Neutrophil (primary cell): ENCODE data around the gene ACOXL.

Experiments
- H3K27ac ChIP-seq: fragments of 200-600 bp; sonication (generic); 2 replicates; pipeline ENCODE4 v1.5.1; 2016; ENCODE audit warnings: mild to moderate bottlenecking, moderate library complexity
- H3K27me3 ChIP-seq: fragments of 200-600 bp; sonication (generic); 2 replicates; pipeline ENCODE4 v1.6.0; 2016; ENCODE audit warnings: mild to moderate bottlenecking
- H3K36me3 ChIP-seq: fragments of 200-600 bp; sonication (generic); 2 replicates; pipeline ENCODE4 v1.5.1; 2017
- H3K4me1 ChIP-seq, 2 experiments: fragments of 200-600 bp in 1 of 2; sonication (generic) in 1 of 2; 1 replicate in 1 of 2; 2 replicates in 1 of 2; pipeline versions ENCODE4 v1.5.1 to v1.6.1; 2013 to 2016; ENCODE audit warnings: low read depth in 1 of 2, low read length in 1 of 2, mild to moderate bottlenecking in 1 of 2, moderate library complexity in 1 of 2; ENCODE audit not compliant: control insufficient read depth in 1 of 2, insufficient read depth in 1 of 2
- H3K4me3 ChIP-seq, 2 experiments: fragments of 200-600 bp in 1 of 2; sonication (generic) in 1 of 2; 1 replicate in 1 of 2; 2 replicates in 1 of 2; pipeline ENCODE4 v1.5.1; 2013 to 2016; ENCODE audit warnings: low read depth in 1 of 2, low read length in 1 of 2, mild to moderate bottlenecking in 1 of 2, moderate library complexity in 1 of 2
- H3K9me3 ChIP-seq: fragments of 200-600 bp; sonication (generic); 2 replicates; pipeline ENCODE4 v1.5.1; 2016
- CTCF ChIP-seq: fragments of 200-600 bp; sonication (generic); IDR thresholded peaks from 2 replicates; pipeline ENCODE4 v1.5.1; 2016; ENCODE audit warnings: antibody characterized with exemption

The ACOXL gene

DNA sequence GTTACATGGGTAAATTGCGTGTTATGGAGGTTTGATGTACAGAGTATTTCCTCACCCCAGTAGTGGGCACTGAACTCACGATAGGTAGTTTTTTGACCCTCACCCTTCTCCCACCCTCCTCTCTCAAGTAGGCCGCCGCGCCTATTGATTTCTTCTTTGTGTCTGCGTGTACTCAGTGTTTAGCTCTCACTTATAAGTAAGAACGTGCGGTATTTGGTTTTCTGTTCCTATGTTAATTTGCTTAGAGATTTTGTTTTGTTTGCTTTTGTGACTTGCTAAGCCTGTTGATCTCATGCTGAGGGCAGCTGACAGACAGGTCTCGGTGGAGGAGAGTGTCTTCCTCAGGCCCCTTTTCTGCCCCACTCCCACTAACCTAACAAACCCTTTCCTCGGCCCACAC, 36.2 kb downstream of the ACOXL start:
- peaks cover 3% of the 10 kb centered on the region for H3K27me3 ChIP-seq
- H3K4me3 ChIP-seq = no peak overlapping the region
- H3K36me3 ChIP-seq = no peaks in the 10 kb centered on the region
- H3K9me3 ChIP-seq = no peaks in the 10 kb centered on the region
- H3K4me1 ChIP-seq = no peaks in the 10 kb centered on the region
- TF ChIP-seq CTCF = no peak
- no peak overlapping the region for H3K27ac ChIP-seq

- Histone ChIP-seq H3K27me3 (peaks cover 3% of the 10 kb centered on the region), H3K4me3 (no peak overlapping the region), H3K9me3 (no peaks in the 10 kb centered on the region), H3K36me3 (no peaks in the 10 kb centered on the region), H3K27ac (no peak overlapping the region), H3K4me1 (no peaks in the 10 kb centered on the region)
- no peak for TF ChIP-seq CTCF
Measured at GRCh38 chr2:110770404-110770958, 38.1 kb downstream of the ACOXL start.

DNA sequence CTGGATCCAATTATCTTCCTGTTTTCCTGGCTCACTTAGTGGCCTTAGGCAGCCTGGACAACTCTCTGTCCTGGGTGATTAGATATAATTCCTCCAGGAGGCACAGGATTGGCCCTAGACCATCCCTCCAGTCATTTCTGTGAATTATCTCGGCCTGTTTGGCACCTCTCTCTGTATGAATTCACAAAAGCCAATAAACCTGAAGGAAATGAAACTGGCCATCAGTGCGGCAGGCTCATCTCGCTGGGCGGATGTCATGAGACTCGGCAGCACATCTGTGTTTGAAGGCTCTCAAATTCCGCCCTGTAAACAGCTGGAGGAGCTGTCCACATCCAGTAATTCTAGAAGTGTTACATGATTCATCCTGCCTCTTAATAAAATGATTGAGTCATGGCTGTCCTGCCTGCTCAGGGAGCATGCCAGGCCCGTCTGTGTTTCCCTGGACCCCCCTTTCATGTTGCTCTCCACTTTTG, 38.6 kb downstream of the ACOXL start:
- Histone ChIP-seq H3K4me3 (no peak overlapping the region), H3K27ac (no peak overlapping the region), H3K27me3 (peaks cover 3% of the 10 kb centered on the region), H3K36me3 (no peaks in the 10 kb centered on the region), H3K4me1 (no peaks in the 10 kb centered on the region), H3K9me3 (no peaks in the 10 kb centered on the region)
- no peak for TF ChIP-seq CTCF

DNA sequence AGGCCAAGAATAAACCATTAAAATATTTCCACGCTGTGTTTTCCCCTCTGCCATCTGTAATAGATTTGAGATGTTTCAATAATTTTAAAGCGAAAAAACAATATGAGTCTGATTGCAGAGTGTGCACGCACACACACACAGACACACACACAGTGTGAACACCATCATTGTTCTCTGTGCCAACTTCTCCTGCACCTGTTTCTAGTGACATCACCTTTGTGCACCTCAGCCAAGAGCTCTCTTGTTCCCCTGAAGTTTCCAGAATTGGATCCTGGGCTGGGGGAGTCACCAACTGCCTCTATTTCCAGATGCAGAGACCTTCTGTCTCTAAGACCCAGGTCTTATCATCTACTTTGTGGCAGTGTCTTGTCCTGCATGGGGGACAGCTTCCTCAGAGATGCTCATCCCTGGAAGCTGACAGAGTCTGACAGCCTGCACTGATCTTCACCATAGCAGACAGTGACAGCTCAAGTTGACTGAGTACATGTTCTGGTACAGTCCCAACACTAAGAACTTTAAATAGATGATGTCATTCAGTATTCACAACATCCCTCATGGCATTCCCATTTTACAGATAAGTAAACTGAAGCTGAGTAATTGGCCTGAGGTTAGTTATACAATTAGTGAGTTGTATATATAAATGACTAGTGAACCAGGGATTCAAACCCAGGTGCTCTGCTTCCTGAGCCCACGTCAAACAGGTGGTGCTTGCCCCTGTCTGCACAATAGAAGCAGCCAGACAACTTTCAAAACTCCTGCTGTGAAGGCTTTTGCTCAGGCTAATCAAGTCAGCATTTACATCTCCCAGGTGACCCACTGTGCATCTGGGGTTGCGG, 39.4 kb downstream of the ACOXL start:
- no peaks in the 10 kb centered on the region for H3K4me1 ChIP-seq
- H3K27me3 ChIP-seq = peaks cover 3% of the 10 kb centered on the region
- TF ChIP-seq CTCF = no peak
- H3K27ac ChIP-seq = no peak overlapping the region
- no peaks in the 10 kb centered on the region for H3K9me3 ChIP-seq
- H3K36me3 ChIP-seq = no peaks in the 10 kb centered on the region
- no peak overlapping the region for H3K4me3 ChIP-seq

GRCh38 chr2:110772383-110772755, 40.0 kb downstream of the ACOXL start:
- H3K9me3 ChIP-seq = no peaks in the 10 kb centered on the region
- peaks cover 3% of the 10 kb centered on the region for H3K27me3 ChIP-seq
- no peak for TF ChIP-seq CTCF
- H3K4me1 ChIP-seq = no peaks in the 10 kb centered on the region
- no peak overlapping the region for H3K27ac ChIP-seq
- H3K36me3 ChIP-seq = no peaks in the 10 kb centered on the region
- H3K4me3 ChIP-seq = no peak overlapping the region
